Vagina (tissue), 2 donors: ENCODE results near the gene MXD1.

Experiments used
- CTCF ChIP-seq, 3 experiments: fragments of 450-650 bp in 2 of 3; fragments of 200-600 bp in 1 of 3; sonication (generic) in 1 of 3; IDR thresholded peaks; one replicate each; pipeline ENCODE4 v1.5.1; 2017 to 2019; ENCODE audit warnings: antibody characterized with exemption in 3 of 3, mild to moderate bottlenecking in 2 of 3, moderate library complexity in 2 of 3
- POLR2A ChIP-seq, 2 donors: fragments of 450-650 bp; IDR thresholded peaks; one replicate each; pipeline ENCODE4 v1.6.1; 2017; ENCODE audit warnings: antibody characterized with exemption in 2 of 2, mild to moderate bottlenecking in 2 of 2, moderate library complexity in 2 of 2
- POLR2AphosphoS5 ChIP-seq, 2 donors: sonication (generic); formaldehyde crosslinking; IDR thresholded peaks; one replicate each; pipeline ENCODE4 v1.9.0; 2017; ENCODE audit warnings: antibody characterized with exemption in 2 of 2, mild to moderate bottlenecking in 2 of 2, low read depth in 1 of 2; ENCODE audit not compliant: insufficient read depth in 1 of 2

DNA sequence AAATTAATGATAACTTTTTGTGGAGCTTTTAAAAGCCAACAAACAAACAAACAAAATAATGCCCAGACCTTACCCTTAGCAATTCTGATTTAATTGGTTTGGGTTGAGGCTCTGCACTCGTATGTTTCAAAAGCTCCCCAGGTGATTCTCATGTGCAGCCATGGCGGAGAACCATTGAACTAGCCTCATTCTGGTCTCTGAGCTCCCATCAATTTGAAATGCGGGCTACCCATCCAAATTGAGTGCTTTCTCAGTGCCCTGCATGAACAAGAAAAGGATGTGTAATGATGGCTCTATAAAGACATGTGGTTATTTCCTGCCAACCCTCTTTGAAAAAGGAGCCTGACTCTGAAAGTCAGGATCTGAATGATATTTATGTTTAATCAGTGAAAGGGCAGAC is 8.2 kb downstream of the MXD1 start:
- TF ChIP-seq POLR2A (IDR thresholded peaks at IDR 0.05) (no peak), CTCF (IDR thresholded peaks at IDR 0.05) (no peak), POLR2AphosphoS5 (IDR thresholded peaks at IDR 0.05; ENCODE audit: insufficient read depth in 1 of 2, low read depth in 1 of 2) (no peak)
